NCI-H2171 (cell line): ENCODE data around the gene SLC29A3.

ENCODE experiments used
- DNase-seq: peaks from one replicate; lab custom pipeline; 2025; lab: John Stamatoyannopoulos, UW

Gene SLC29A3

GRCh38 chr10:71301371-71301916 lies 17.6 kb upstream of the SLC29A3 start:
- DNase-seq, result no peak

GRCh38 chr10:71302451-71302850 lies 16.6 kb upstream of the SLC29A3 start:
- DNase-seq, result no peak

GRCh38 chr10:71302874-71303568 lies 16.0 kb upstream of the SLC29A3 start:
- peak; percentile 50 for DNase-seq

GRCh38 chr10:71303569-71303907 lies 15.5 kb upstream of the SLC29A3 start:
- DNase-seq, result no peak

GRCh38 chr10:71304914-71305313 lies 14.1 kb upstream of the SLC29A3 start:
- DNase-seq, result no peak

- DNase-seq, result no peak
Measured at GRCh38 chr10:71306979-71307378, 12.1 kb upstream of the SLC29A3 start.

- DNase-seq, result no peak
Measured at GRCh38 chr10:71307469-71308085, 11.5 kb upstream of the SLC29A3 start.

- no peak for DNase-seq
Measured at GRCh38 chr10:71308244-71308643, 10.8 kb upstream of the SLC29A3 start.

GRCh38 chr10:71308985-71309384 lies 10.1 kb upstream of the SLC29A3 start:
- no peak for DNase-seq

- DNase-seq, result no peak
Measured at GRCh38 chr10:71309919-71310318, 9.1 kb upstream of the SLC29A3 start.

- DNase-seq, result no peak
Measured at GRCh38 chr10:71312220-71312619, 6.8 kb upstream of the SLC29A3 start.

GRCh38 chr10:71312811-71313789 lies 6.0 kb upstream of the SLC29A3 start:
- DNase-seq, result peak; percentile 46

GRCh38 chr10:71314028-71314693 lies 4.9 kb upstream of the SLC29A3 start:
- DNase-seq, result no peak

GRCh38 chr10:71314694-71315225 lies 4.3 kb upstream of the SLC29A3 start:
- DNase-seq, result no peak

- no peak for DNase-seq
Measured at GRCh38 chr10:71316056-71316785, 2.8 kb upstream of the SLC29A3 start.

GRCh38 chr10:71316786-71317160 lies 2.3 kb upstream of the SLC29A3 start:
- no peak for DNase-seq

- DNase-seq, result no peak
Measured at GRCh38 chr10:71317739-71318138, 1.3 kb upstream of the SLC29A3 start.

GRCh38 chr10:71319800-71320392 lies 837 bp downstream of the SLC29A3 start:
- no peak for DNase-seq

GRCh38 chr10:71320592-71320991 lies 1.5 kb downstream of the SLC29A3 start:
- DNase-seq, result no peak

GRCh38 chr10:71321386-71321785 lies 2.3 kb downstream of the SLC29A3 start:
- DNase-seq, result no peak

GRCh38 chr10:71323407-71323806 lies 4.3 kb downstream of the SLC29A3 start:
- no peak for DNase-seq
